Hepatocyte (in vitro differentiated cells): Measurements from ENCODE around the gene SLC35C1.
"Not testable (repeated sequence)": the region's sequence is repeated elsewhere in the genome, so short reads cannot be mapped to it uniquely, and the experiment has no call there.

Source experiments
- CTCF ChIP-seq: fragments of 200-600 bp; sonication (generic); IDR thresholded peaks from 2 replicates; pipeline ENCODE4 v1.5.1; 2016; ENCODE audit warnings: antibody characterized with exemption, mild to moderate bottlenecking; ENCODE audit not compliant: poor library complexity
- EZH2 ChIP-seq: fragments of 200-600 bp; sonication (generic); IDR thresholded peaks from 2 replicates; pipeline ENCODE4 v1.6.1; 2016; ENCODE audit warnings: antibody characterized with exemption, mild to moderate bottlenecking, borderline replicate concordance

- TF ChIP-seq CTCF, EZH2: not testable (repeated sequence)
Observed at GRCh38 chr11:45840251-45840650, 35.3 kb downstream of the SLC35C1 start.
